Measurements from ENCODE around the gene ATP6V1G3. TPM values are rescaled to one million over a fixed set of nuclear protein-coding genes. Genes with fewer than 3 reads are reported as not detected.
"Not testable (repeated sequence)": the region's sequence is repeated elsewhere in the genome, so short reads cannot be mapped to it uniquely, and the experiment has no call there.

ATP6V1G3 gene
- polyA plus RNA-seq, 4 donors: 5.0 to 9.4 (median 6.6) TPM

- no peak for DNase-seq (ENCODE audit: low read depth in 4 of 4, low spot score in 2 of 4)
Observed at GRCh38 chr1:198543670-198544260, 3.3 kb upstream of the ATP6V1G3 start.

DNA sequence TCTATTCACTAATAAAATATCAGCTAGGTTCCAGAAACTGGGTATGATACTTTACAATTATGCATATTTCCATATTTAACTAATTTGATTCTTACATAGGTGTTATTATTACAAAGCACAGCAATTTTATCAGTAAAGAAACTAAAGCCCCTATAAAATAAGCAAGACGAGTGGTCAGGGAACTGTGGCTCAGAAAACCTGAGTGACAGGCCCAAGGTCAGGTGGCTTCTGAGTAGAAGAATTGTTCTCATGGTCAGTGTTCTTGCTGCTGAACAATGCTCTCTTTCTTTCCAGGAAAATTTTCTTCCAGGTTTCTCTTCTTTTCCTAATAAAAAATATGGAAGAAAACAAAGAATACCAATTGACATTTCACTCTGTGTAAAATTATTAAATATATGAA is 2.2 kb upstream of the ATP6V1G3 start:
- DNase-seq (ENCODE audit: low read depth in 4 of 4, low spot score in 2 of 4): no peak

- no peak for DNase-seq (ENCODE audit: low read depth in 4 of 4, low spot score in 2 of 4)
Observed at GRCh38 chr1:198541737-198542136, 1.3 kb upstream of the ATP6V1G3 start.

- no peak for DNase-seq (ENCODE audit: low read depth in 4 of 4, low spot score in 2 of 4)
Observed at GRCh38 chr1:198538579-198539364, 1.7 kb downstream of the ATP6V1G3 start.

- DNase-seq (ENCODE audit: low read depth in 4 of 4, low spot score in 2 of 4): no peak
Observed at GRCh38 chr1:198535631-198536030, 4.8 kb downstream of the ATP6V1G3 start.

- no peak for DNase-seq (ENCODE audit: low read depth in 4 of 4, low spot score in 2 of 4)
Observed at GRCh38 chr1:198534548-198535418, 5.7 kb downstream of the ATP6V1G3 start.

GRCh38 chr1:198531891-198532290 is 8.6 kb downstream of the ATP6V1G3 start:
- DNase-seq (ENCODE audit: low read depth in 4 of 4, low spot score in 2 of 4): no peak

DNA sequence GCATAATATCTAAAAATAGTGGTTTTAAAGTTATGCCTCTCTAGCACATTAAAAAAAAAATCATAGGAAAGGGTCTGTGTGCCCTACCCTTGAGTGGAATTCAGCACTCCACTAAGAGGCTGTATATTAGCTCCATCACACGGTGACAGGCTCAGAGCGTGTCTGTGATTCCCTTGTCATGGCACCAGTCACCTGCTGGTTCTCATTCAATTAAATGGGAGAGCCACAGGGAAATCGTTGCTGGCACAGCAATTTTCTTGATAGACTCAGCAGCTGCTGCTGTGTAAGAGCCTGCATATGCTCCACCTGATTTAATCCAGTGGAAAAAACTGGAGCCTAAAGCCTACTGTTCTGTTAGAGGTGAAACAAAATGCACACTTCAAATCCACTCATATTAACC is 9.5 kb downstream of the ATP6V1G3 start:
- DNase-seq (ENCODE audit: low read depth in 4 of 4, low spot score in 2 of 4): no peak

DNA sequence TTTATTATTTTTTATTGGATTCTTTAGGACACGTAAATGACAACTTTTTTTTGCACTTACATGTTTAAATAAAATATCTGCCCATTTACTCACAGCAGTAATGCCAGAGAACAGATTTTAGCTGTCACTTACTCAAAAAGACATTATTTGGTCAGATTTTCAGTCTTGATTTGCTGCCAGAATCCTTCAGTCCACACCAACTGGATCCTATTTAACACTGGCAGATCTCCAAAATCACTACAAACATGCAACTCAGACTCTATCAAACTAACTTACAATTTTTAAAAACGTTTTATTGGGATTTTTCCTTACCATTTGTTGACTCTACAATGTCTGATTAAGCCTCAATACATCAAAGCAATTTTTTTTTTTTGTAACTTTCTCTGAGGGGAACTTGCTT is 11.1 kb downstream of the ATP6V1G3 start:
- DNase-seq (ENCODE audit: low read depth in 4 of 4, low spot score in 2 of 4): no peak

GRCh38 chr1:198528364-198528763 is 12.1 kb downstream of the ATP6V1G3 start:
- no peak for DNase-seq (ENCODE audit: low read depth in 4 of 4, low spot score in 2 of 4)

DNA sequence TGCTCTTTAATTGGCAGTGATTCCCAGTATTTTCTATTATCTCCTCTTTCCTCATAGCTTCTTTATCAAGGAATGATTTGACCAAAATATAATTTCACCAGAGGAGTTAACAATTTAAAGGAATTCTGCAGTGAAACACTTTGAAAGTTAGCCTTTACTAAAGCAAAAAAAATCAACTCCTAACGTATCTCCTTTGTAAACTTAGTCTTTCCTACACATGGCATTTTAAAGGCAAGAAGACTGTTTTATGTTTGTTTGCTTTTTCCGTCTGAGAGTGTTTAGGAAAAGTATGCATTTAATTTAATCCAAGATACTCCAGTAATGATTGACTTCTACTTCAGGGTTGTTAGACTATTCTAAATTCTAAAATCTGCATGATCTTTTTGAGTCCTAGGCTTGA is 15.9 kb downstream of the ATP6V1G3 start:
- DNase-seq (ENCODE audit: low read depth in 4 of 4, low spot score in 2 of 4): no peak

DNA sequence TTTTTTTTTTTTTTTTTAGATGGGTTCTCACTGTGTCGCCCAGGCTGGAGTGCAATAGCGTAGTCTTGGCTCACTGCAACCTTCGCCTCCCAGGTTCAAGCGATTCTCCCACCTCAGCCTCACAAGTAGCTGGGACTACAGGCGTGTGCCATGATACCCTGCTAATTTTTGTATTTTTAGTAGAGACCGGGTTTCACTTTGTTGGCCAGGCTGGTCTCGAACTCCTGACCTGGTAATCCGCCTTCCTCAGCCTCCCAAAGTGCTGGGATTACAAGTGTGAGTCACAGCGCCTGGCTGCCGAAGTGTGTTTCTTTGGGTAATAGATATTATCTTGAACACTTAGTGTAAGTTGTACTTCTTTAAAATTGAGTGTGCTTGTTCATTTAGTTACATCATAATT is 16.4 kb downstream of the ATP6V1G3 start:
- DNase-seq (ENCODE audit: low read depth in 4 of 4, low spot score in 2 of 4): not testable (repeated sequence)

GRCh38 chr1:198523182-198523950 is 17.1 kb downstream of the ATP6V1G3 start:
- no peak for DNase-seq (ENCODE audit: low read depth in 4 of 4, low spot score in 2 of 4)

DNA sequence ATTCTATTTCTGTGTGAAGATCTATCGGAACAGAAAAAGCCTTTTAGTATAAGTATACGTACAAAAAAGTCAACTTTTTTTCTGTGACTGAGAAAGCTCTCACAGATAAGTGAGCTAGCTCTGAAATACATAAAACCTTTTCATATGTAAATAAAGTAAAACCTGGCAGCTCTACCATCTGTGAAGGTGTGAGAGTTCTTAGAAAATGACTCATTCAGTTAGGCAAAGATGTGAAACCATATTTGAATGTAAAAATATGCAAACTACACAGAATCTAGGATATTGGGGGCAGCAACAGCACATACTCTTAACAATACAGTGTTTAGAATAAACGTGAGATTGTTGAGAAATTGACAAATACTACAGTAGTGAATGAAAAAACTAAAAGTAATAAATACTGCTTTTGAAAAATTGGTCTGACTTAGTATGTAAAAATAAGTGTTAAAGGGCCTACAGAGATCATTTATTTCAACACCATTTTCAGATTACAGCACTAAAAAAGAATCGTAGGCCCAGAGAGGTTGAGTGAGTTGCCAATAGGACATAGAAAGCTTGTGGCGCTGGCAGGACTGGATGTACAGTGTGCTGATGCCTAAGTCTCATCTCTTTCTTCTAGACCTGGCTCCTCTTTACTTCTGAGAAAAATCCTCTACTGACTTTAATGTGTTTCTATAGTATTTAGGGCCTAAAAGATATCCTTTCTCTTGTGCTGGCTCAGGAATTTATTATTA is 19.8 kb downstream of the ATP6V1G3 start:
- DNase-seq (ENCODE audit: low read depth in 4 of 4, low spot score in 2 of 4): no peak

- DNase-seq (ENCODE audit: low read depth in 4 of 4, low spot score in 2 of 4): no peak
Observed at GRCh38 chr1:198519639-198520501, 20.6 kb downstream of the ATP6V1G3 start.

DNA sequence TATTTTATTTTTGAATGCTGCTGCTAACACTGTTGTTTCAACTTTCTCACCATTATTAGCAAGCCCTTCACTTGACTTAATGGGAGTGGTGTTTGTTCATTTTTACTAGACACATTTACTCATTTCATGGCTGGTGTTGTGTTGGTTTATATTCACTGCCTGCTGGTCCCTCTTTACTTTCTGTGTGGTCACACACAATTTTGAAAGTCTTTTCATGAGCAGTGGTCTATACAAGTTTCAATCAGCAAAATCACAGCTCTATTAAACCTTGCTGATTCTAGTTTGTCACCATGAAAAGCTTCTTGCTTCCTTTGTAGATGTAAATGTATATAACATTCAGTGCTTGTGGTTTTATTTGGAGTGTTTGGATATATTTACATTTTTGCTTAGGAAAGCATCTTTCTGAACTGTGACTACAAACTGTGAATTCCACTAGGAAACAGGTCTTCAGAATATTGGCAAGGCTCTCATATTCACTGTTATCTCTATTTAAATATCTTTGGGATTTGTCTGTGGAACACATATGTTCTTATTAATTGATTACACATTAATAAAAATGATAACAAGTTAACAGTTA is 22.8 kb downstream of the ATP6V1G3 start:
- no peak for DNase-seq (ENCODE audit: low read depth in 4 of 4, low spot score in 2 of 4)

DNA sequence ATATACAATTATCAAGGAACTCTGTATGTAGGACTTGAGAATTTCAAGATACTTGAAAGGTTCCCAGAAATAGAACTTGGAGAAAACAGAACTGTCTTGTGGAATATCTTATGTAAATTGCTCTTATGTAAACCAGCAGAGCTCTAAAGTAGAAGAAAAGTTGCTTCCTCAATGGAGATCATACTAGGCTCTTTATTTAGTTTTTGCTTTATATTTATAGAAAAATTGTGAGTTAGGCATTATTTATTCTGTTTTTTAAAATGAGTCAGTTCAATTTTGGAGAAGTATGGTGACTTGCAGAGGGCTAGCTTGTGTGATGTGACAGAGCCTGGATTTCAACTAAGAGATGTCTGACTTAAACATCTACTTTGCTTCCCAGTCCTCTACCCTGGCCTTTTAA is 40.4 kb downstream of the ATP6V1G3 start:
- no peak for DNase-seq (ENCODE audit: low read depth in 4 of 4, low spot score in 2 of 4)

DNA sequence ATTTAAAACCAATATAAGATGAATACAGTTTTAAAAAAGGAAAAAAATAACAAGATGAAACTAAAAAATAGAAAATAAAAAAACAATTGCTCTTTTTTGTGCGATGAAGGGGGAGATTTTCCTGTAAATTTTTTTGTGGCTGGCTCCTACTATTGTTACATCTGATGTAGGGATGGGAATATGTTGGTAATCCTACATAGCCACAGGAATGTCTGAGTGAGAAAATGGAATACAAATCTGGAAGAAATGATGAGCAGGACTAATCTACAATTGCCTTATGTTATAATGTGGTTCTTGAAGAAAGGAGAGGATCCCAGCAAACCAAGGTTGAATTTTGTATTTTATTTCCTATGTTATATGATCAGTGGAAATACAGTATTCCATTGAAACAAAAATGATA is 40.9 kb downstream of the ATP6V1G3 start:
- no peak for DNase-seq (ENCODE audit: low read depth in 4 of 4, low spot score in 2 of 4)

DNA sequence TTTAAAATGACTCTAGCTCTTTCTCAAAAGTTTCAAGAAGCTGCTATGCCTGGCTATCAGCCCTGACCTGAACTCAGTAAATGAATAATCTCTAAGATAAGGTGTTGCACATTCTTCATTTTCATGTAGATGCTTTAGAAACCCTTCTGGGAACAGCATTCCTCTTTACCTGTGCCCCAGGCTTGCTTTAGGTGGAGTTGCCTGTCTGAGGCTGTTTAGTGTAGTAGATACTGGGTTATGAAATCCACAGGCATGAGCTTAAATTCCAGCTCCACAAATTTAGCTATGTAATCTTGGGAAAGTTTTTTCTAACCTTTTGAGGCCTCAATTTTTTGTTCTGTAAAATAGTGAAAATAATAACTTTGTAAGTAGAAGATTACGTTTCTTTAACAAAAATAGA is 41.6 kb downstream of the ATP6V1G3 start:
- no peak for DNase-seq (ENCODE audit: low read depth in 4 of 4, low spot score in 2 of 4)
